K562 (cell line): ENCODE measurements around the gene SAMM50. TPM values are rescaled to one million over a fixed set of nuclear protein-coding genes. Genes with fewer than 3 reads are reported as not detected.

Experiments used
- ATAC-seq: fragments of 200-7000 bp; cut with Tn5 transposase; 3 replicates; pipeline ENCODE4 v1.9.1; 2020; ENCODE audit warnings: moderate library complexity
- BruUV-seq: library from RNA; stranded (reverse); fragments of 400-500 nt; replicated peaks from 2 replicates; lab custom pipeline; 2021; lab: Mats Ljungman, UMichigan
- CTCF ChIA-PET: fragments of 300-600 bp; formaldehyde crosslinking; extraction: SDS; loops from one replicate; lab custom pipeline; 2021; ENCODE audit warnings: low intra/inter-chr PET ratio; lab: Yijun Ruan, JAX
- POLR2A ChIA-PET: fragments of 300-600, 350-650 bp; sonication (Branson Sonifier 250); formaldehyde crosslinking; extraction: SDS; loops from one replicate; lab custom pipeline; 2021; ENCODE audit warnings: antibody characterized with exemption, inconsistent platforms; lab: Yijun Ruan, JAX
- DNase-seq, 4 experiments: peaks; one replicate each; pipeline versions ENCODE4 v3.0.0 to v3.0.0-alpha.2; 2011 to 2018; ENCODE audit warnings: low spot score in 3 of 4, mixed read lengths in 3 of 4; ENCODE audit errors: extremely low read depth in 1 of 4
- FAIRE-seq: peaks from 2 replicates; lab custom pipeline; 2011; peaks lifted over from hg19 to GRCh38; lab: Jason Lieb, UNC
- H2AFZ ChIP-seq: 2 replicates; pipeline ENCODE4 v1.6.0; 2011; ENCODE audit warnings: low read depth, low read length, control low read depth, inconsistent platforms
- H3K27ac ChIP-seq: fragments of 200-600 bp; 3 replicates; pipeline ENCODE4 v1.8.0; 2011; ENCODE audit warnings: low read depth, mild to moderate bottlenecking, control low read depth, inconsistent platforms, low read length, moderate library complexity, mixed read lengths; ENCODE audit errors: extremely low read depth
- H3K27me3 ChIP-seq, 2 experiments: fragments of 300-600 bp in 1 of 2; 2 replicates in 1 of 2; 3 replicates in 1 of 2; pipeline versions ENCODE4 v1.6.0 to v1.8.0; 2011; ENCODE audit warnings: inconsistent platforms in 2 of 2, low read length in 2 of 2, mild to moderate bottlenecking in 1 of 2, mixed read lengths in 1 of 2, moderate library complexity in 1 of 2; ENCODE audit not compliant: control insufficient read depth in 2 of 2, insufficient read depth in 2 of 2
- H3K36me3 ChIP-seq: fragments of 300-600 bp; 3 replicates; pipeline ENCODE4 v1.8.0; 2011; ENCODE audit warnings: mild to moderate bottlenecking, low read length, inconsistent platforms; ENCODE audit not compliant: control insufficient read depth, insufficient read depth
- H3K4me1 ChIP-seq, 2 experiments: fragments of 200-600 bp in 1 of 2; replicated peaks in 1 of 2; 2 replicates in 1 of 2; 3 replicates in 1 of 2; pipeline versions ENCODE4 v1.5.1 to v1.8.0; 2011; ENCODE audit warnings: inconsistent platforms in 2 of 2, low read length in 2 of 2, mild to moderate bottlenecking in 1 of 2, mixed read lengths in 1 of 2, moderate library complexity in 1 of 2; ENCODE audit not compliant: control insufficient read depth in 2 of 2, insufficient read depth in 2 of 2
- H3K4me2 ChIP-seq: 2 replicates; pipeline ENCODE4 v1.6.1; 2011; ENCODE audit warnings: low read length, control low read depth, inconsistent platforms, mixed read lengths; ENCODE audit not compliant: insufficient read depth
- H3K4me3 ChIP-seq: fragments of 200-600 bp; sonication (generic), shearing (Covaris generic); 2 replicates; pipeline ENCODE4 v1.5.1; 2016; ENCODE audit warnings: control low read depth, inconsistent platforms
- H3K79me2 ChIP-seq: fragments of 200-600 bp; 3 replicates; pipeline ENCODE4 v1.8.0; 2011; ENCODE audit warnings: low read length, inconsistent platforms; ENCODE audit not compliant: control insufficient read depth, insufficient read depth
- H3K9ac ChIP-seq, 2 experiments: 2 replicates each; pipeline versions ENCODE4 v1.6.0 to v1.6.1; 2011; ENCODE audit warnings: low read depth in 2 of 2, low read length in 2 of 2, control low read depth in 1 of 2, inconsistent platforms in 1 of 2, mild to moderate bottlenecking in 1 of 2, mixed read lengths in 1 of 2; ENCODE audit not compliant: insufficient read depth in 1 of 2
- H3K9me1 ChIP-seq: one replicate; pipeline ENCODE4 v1.6.0; 2011; ENCODE audit warnings: inconsistent platforms, mild to moderate bottlenecking, low read length, moderate library complexity; ENCODE audit not compliant: control insufficient read depth, insufficient read depth
- H3K9me3 ChIP-seq: replicated peaks from 2 replicates; pipeline ENCODE4 v1.5.1; 2011; ENCODE audit warnings: low read depth, low read length, inconsistent platforms; ENCODE audit not compliant: control insufficient read depth, insufficient read depth
- H4K20me1 ChIP-seq: replicated peaks from 2 replicates; pipeline ENCODE4 v1.6.1; 2011; ENCODE audit warnings: low read length, inconsistent platforms, mixed read lengths; ENCODE audit not compliant: control insufficient read depth, insufficient read depth
- ETV1 ChIP-seq: fragments of 450-650 bp; conservative IDR thresholded peaks from 2 replicates; pipeline ENCODE4 v1.6.1; 2016; ENCODE audit warnings: missing genetic modification characterization, control low read depth, low read depth, missing compliant biosample characterization
- MBD2 ChIP-seq: sonication (generic); IDR thresholded peaks from 2 replicates; pipeline ENCODE4 v1.6.1; 2016; ENCODE audit warnings: low read depth, borderline replicate concordance
- MXI1 ChIP-seq: IDR thresholded peaks from 2 replicates; pipeline ENCODE4 v1.6.1; 2011; ENCODE audit warnings: low read depth, mild to moderate bottlenecking, improper control_type of control experiment, low read length
- PTRF ChIP-seq: fragments of 450-650 bp; IDR thresholded peaks from 2 replicates; pipeline ENCODE4 v1.6.1; 2016; ENCODE audit warnings: mild to moderate bottlenecking, missing genetic modification characterization, missing compliant biosample characterization
- THRAP3 ChIP-seq: fragments of 450-650 bp; IDR thresholded peaks from 2 replicates; pipeline ENCODE4 v1.6.1; 2016; ENCODE audit warnings: mild to moderate bottlenecking, inconsistent platforms, borderline replicate concordance
- ZNF592 ChIP-seq: fragments of 450-650 bp; IDR thresholded peaks from 2 replicates; pipeline ENCODE4 v1.6.1; 2017; ENCODE audit warnings: antibody characterized with exemption, mild to moderate bottlenecking
- ZNF785 ChIP-seq: fragments of 250-450 bp; sonication (Bioruptor Pico); IDR thresholded peaks from 2 replicates; pipeline ENCODE4 v1.4.0; 2020; ENCODE audit warnings: mild to moderate bottlenecking
- WGBS: fragments of 100-300 bp; shearing (Covaris generic); methylation state at CpG from one replicate; pipeline ENCODE4 v1.1.6; 2016; ENCODE audit warnings: low coverage, mixed read lengths; ENCODE audit not compliant: insufficient coverage; ENCODE audit errors: missing lambda C conversion rate; 5-methylcytosine and 5-hydroxymethylcytosine counted together
- in situ Hi-C: fragments of 300-500 bp; cut with MboI; formaldehyde crosslinking; loops from 4 replicates; pipeline ENCODE4 v1.15.0; 2018; ENCODE audit warnings: inconsistent platforms, mixed read lengths
- intact Hi-C: fragments of 100-400 bp; cut with micrococcal nuclease; formaldehyde crosslinking; loops from 2 replicates; pipeline ENCODE4 v1.14.2; 2022
- polyA plus RNA-seq, 8 experiments: library from polyadenylated mRNA; depleted of rRNA in 4 of 8; stranded (reverse) in 5 of 8; unstranded in 3 of 8; fragments of >200 nt; fragmentation: Nextera tagmentation in 2 of 8; fragmentation: Illumina TruSeq in 1 of 8; extraction: Ambion mirVana in 2 of 8; extraction: Trizol in 1 of 8; gene quantifications; 2 replicates each; pipeline versions ENCODE4 v1.2.1 to v1.2.3, GENCODE V29; 2011 to 2014; ENCODE audit warnings: inconsistent platforms in 1 of 8, missing spikeins in 1 of 8
- total RNA-seq, 7 experiments: library from RNA; depleted of rRNA in 6 of 7; stranded (reverse); fragments of >200 nt in 6 of 7; fragmentation: Illumina TruSeq in 2 of 7; extraction: Trizol in 2 of 7; gene quantifications; 2 replicates each; pipeline versions ENCODE4 v1.2.1 to v1.2.3, GENCODE V29; 2011 to 2021; ENCODE audit warnings: low replicate concordance in 1 of 7

Gene SAMM50
- total and polyA plus RNA-seq, 9 of the 15 experiments (the other 6 are each of a cell fraction or from before 2014, with no cell fraction given), result 14.6 to 49.3 (median 38.1) TPM

DNA sequence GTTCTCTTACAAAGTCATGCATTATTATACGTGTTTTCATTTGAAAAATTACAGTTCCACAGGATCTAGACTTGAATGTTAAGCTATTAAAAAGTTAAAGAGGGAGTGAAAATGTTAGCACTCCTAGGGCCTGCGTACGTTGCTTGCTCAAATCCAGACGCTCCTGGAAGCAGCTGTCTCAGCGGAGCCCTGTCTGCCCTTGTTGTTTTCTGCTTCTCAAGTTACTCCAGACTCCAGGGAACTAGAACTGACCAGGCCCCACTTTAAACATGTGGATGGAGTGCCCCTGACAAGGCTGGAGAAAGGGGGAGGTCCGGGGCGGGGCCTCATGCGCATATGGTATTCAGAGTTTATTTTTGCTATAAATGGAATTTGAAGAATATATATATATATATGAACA lies 78.5 kb downstream of the SAMM50 start:
- no peak overlapping the region for H3K27ac ChIP-seq
- intact Hi-C loops, result no loop called here
- H3K4me1 ChIP-seq, result peaks cover 10 to 17% of the 10 kb centered on the region in 2 experiments; a peak in 4 of 5 replicates
- no peak overlapping the region for H2AFZ ChIP-seq
- in situ Hi-C loops, result no loop called here
- H3K9me1 ChIP-seq, result no peaks in the 10 kb centered on the region
- H3K9ac ChIP-seq, result no peak overlapping the region
- DNase-seq (peak in 2 of 4 experiments; percentile 20 to 23), FAIRE-seq (no peak), ATAC-seq (no peak)
- no peaks in the 10 kb centered on the region for H3K9me3 ChIP-seq
- H4K20me1 ChIP-seq, result 0 out of 2 replicates have a peak, but pooled peaks cover 2% of the 10 kb centered on the region
- H3K27me3 ChIP-seq, result no peaks in the 10 kb centered on the region
- H3K79me2 ChIP-seq, result peaks cover 57% of the 10 kb centered on the region
- 64% methylated on average over 6 of the region's 8 CpGs for WGBS
- H3K4me3 ChIP-seq, result no peak overlapping the region
- TF ChIP-seq ZNF785 (CRISPR knock-in tag) (no peak), ETV1 (tag) (no peak), THRAP3 (no peak), ZNF592 (no peak), MBD2 (no peak), MXI1 (no peak), PTRF (tag) (no peak)
- BruUV-seq, result no TSS peak
- POLR2A ChIA-PET, result interaction anchor here (0.6 to 0.9 kb wide), 2 partner anchors 9 to 21 kb away, joined by 3 read pairs; no protein-coding TSS in a partner anchor
- CTCF ChIA-PET, result no interaction called here
- H3K4me2 ChIP-seq, result no peak overlapping the region
- H3K36me3 ChIP-seq, result peaks cover 6% of the 10 kb centered on the region; the same call in 2 of the 3 replicates
